Erythroblast (primary cell): Measurements from ENCODE around the gene MSL1.

Source experiments
- GATA1 ChIP-seq: IDR thresholded peaks from 2 replicates; pipeline ENCODE4 v1.6.1; 2011; ENCODE audit warnings: low read depth, mild to moderate bottlenecking, control low read depth, low read length, moderate library complexity
- POLR2A ChIP-seq: IDR thresholded peaks from 2 replicates; pipeline ENCODE4 v1.6.1; 2011; ENCODE audit warnings: mild to moderate bottlenecking, low read length

DNA sequence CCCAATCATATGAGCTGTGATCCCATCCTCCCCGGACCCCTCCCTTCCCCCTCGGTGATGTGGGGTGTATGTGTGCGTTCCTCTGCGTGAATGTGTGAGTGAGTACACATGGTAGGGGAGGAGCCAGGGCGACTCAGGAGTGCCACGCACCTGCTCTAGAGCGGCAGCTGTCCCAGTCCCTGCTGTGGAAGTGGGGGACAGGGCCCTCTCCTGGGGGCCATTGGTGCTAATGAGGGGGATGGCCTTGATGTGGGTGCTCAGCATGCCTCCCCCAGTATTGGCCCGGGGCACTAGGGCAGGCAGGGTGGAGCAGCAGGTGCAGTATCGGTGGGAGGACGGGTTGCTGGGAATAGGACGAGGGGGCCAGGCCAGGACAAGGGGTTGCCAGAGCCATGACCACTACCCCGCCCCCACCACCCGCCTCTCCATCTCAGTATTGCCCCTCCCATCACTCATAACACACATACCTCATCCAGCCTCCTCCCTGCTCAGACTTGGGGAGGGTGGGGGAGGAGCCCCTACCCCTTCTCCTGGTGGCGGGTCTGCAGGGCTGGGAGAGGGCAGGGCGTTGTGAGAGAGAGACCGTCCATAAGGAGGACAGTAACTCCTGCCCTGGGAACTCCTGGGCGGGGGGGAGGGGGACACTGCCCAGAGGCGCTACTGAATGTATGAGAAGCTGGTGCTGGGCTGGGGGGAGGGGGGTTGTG is 29.9 kb upstream of the MSL1 start:
- TF ChIP-seq POLR2A: no peak
- no peak for TF ChIP-seq GATA1
